Stimulated activated CD4-positive, alpha-beta T cell treated with anti-CD3 and anti-CD28 coated beads, Interleukin-15, amount 100 ng/mL, for 24 hours (primary cell): ENCODE measurements around the gene FOXC2.

ENCODE experiments used
- DNase-seq: peaks from one replicate; pipeline ENCODE4 v3.0.0-alpha.2; 2020

The FOXC2 gene

GRCh38 chr16:86593913-86594620 is 27.4 kb downstream of the FOXC2 start:
- no peak for DNase-seq

GRCh38 chr16:86594721-86595120 is 28.1 kb downstream of the FOXC2 start:
- no peak for DNase-seq

GRCh38 chr16:86595983-86596605 is 29.5 kb downstream of the FOXC2 start:
- DNase-seq, result no peak

GRCh38 chr16:86597126-86597879 is 30.7 kb downstream of the FOXC2 start:
- DNase-seq, result no peak

- DNase-seq, result no peak
Measured at GRCh38 chr16:86597880-86598606, 31.4 kb downstream of the FOXC2 start.

- DNase-seq, result no peak
Measured at GRCh38 chr16:86598607-86599565, 32.3 kb downstream of the FOXC2 start.

DNA sequence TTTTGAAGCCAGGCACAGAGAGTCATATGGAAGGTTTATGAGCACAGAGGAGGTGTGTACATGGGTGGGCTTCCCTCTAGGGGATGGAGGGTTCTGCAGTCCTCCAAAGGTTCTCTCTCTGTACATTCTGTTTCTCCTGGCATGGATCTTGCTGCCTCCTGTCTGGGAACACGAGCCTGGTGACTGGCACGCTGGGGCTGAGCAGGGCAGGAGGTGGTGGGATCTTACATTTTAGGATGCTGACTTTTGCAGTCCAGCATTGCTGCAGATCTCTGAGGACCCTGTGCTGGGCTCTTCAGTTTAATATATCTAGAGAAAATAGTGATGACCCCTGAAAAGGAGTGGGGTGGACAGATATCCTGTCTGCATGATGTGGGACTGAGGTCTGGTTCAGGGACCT is 34.7 kb downstream of the FOXC2 start:
- no peak for DNase-seq

DNA sequence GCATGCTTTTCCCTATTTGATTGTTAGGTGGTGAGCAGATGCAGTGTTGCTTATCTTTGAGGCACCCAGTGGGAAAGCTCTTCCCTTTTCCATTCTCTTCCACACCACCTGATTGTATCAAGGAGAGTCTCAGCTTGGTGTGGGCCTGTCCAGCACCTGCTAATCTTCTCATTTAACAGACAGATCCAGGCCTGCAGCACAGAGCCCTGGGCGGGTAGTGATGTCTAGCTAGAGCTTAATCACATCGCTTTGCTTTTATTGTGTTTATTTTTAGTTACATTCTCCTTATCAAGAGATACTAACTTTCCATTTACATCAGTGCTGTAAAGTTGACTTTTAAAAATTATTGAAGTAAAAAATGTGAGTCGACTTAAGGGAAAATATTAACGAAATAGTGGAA is 35.9 kb downstream of the FOXC2 start:
- DNase-seq, result no peak

- peak; percentile 49 for DNase-seq
Measured at GRCh38 chr16:86604436-86605193, 38.0 kb downstream of the FOXC2 start.

GRCh38 chr16:86605950-86606349 is 39.3 kb downstream of the FOXC2 start:
- DNase-seq, result no peak

DNA sequence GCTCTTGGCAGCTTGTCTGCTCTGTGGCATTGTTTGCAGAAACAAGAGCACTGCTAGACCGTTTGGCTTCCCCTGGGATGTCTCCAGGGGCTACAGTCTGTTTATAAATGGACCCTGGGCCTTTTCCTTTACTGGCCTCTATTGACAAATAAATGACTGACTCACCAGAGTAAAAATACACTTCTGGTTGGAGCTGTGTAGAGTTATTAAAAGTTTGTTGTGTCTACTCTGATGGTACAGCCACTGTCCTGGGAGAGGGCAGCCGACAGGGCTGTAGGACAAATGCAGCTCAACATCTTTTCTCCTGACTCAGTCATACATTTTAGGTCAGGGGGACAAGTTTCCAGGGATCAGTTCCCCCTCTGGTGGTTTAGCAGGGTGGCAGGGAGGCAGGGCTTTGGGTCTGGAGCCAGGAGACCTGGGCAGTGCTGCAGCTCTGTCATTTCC is 41.7 kb downstream of the FOXC2 start:
- no peak for DNase-seq

- no peak for DNase-seq
Measured at GRCh38 chr16:86609115-86609514, 42.5 kb downstream of the FOXC2 start.

GRCh38 chr16:86609661-86610060 is 43.0 kb downstream of the FOXC2 start:
- no peak for DNase-seq

DNA sequence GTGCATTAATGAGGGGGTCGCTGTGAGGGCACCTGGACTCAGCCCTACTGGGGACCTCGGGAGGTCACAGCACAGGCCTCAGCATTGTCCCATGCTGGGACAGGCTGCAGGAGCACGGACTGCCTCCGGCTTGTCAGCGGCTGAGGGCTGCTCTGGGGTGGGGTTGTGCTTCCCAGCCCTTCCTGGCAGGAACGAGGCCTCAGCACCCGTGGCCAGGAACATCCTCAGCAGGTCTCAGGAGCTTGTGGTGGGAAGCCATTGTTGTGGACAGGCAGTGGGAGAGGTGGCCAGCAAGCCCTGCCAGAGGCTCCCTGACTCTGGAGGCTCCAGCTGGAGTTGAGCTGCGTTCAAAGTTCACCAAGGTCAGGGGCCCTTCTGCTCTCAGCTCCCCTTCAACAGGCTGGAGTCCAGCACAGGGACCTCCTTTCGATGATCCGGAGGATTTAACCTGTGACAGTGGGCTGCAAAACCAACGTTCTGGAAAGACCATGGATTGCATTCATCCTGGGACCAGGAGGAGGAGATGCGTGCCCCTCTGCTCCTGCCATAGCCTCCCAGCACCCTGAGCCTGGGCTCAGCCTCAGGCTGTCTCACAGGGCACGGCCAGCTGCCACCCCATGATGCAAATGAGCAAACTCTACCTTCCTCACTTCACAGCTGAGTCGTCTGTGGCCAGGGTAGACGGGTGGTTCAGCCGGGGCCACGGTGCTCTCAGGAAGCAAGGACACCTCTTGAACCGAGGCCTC is 44.3 kb downstream of the FOXC2 start:
- no peak for DNase-seq

GRCh38 chr16:86611525-86611855 is 44.9 kb downstream of the FOXC2 start:
- no peak for DNase-seq

DNA sequence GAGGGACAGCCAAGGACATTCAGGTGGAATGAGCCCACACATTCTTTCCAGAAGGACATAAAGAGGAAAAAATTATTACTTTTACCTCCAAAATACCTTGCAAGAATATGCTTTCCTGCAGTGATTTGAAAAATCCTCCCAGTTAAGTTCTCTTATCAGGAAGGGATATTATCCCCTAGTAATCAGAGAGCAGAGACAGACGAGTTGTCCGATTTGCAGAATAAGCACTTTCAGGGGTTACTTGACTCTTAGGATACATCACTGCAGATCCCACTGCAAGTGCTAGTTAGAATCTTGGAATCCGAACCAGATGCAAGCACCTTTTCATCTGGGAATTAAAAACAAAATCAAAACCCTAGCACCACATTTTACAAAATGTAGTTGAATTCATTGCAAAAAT is 45.3 kb downstream of the FOXC2 start:
- no peak for DNase-seq

- no peak for DNase-seq
Measured at GRCh38 chr16:86614699-86615098, 48.1 kb downstream of the FOXC2 start.

DNA sequence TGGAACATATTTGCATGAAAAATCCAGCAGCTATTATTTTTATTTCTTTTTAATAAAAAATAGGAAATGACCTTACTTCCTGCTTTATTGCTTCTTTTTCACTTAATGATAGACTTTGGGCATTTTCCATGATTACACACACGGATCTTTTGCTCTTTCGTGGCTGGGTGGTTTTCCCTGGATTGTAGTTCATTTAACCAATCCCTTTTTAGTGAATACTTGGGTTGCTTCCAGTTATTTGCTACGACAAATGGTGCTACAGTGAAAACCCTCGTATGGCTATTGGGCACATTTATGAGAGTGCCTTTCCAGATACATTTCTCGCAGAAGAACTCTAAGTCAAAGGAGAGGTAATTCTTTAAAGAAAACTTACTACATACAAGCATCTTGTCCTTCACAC is 50.3 kb downstream of the FOXC2 start:
- DNase-seq, result no peak

- no peak for DNase-seq
Measured at GRCh38 chr16:86618431-86619238, 52.0 kb downstream of the FOXC2 start.
